Measurements from ENCODE around the gene SV2B. TPM values are rescaled to one million over a fixed set of nuclear protein-coding genes. Genes with fewer than 3 reads are reported as not detected.

The SV2B gene
- total and polyA plus RNA-seq, 9 of the 15 experiments (the other 6 are each of a cell fraction or from before 2014, with no cell fraction given): 0.01 to 0.25 (median 0.11) TPM

- no peak overlapping the region for H2AFZ ChIP-seq (ENCODE audit: low read depth, low read length)
- peak; percentile 85 for ATAC-seq
- POLR2A ChIA-PET: no interaction called here
- 1% methylated on average over 11 of the region's 11 CpGs for WGBS (ENCODE audit: insufficient coverage, low coverage, missing lambda C conversion rate)
- H3K9ac ChIP-seq (ENCODE audit: insufficient read depth in 1 of 2, low read depth in 2 of 2, low read length in 2 of 2): no peak overlapping the region
- H3K27me3 ChIP-seq (ENCODE audit: control insufficient read depth in 2 of 2, insufficient read depth in 2 of 2, low read length in 2 of 2): peaks cover 5 to 18% of the 10 kb centered on the region in 2 experiments; a peak in 4 of 5 replicates
- H3K4me2 ChIP-seq (ENCODE audit: insufficient read depth, low read length): no peak overlapping the region
- no peaks in the 10 kb centered on the region for H3K79me2 ChIP-seq (ENCODE audit: control insufficient read depth, insufficient read depth, low read length)
- H3K9me3 ChIP-seq (replicated peaks; ENCODE audit: control insufficient read depth, insufficient read depth, low read depth, low read length): no peaks in the 10 kb centered on the region
- peak; percentile 97 for FAIRE-seq
- peak in 2 of 4 experiments; percentile 46 to 57 for DNase-seq (ENCODE audit: extremely low read depth in 1 of 4, low spot score in 3 of 4)
- CTCF ChIA-PET (ENCODE audit: low intra/inter-chr PET ratio): interaction anchor here (0.6 to 2.1 kb wide), 8 partner anchors 142 to 1658 kb away, joined by 3 to 25 read pairs (median 4); no protein-coding TSS in a partner anchor
- H4K20me1 ChIP-seq (replicated peaks; ENCODE audit: control insufficient read depth, insufficient read depth, low read length): 0 out of 2 replicates have a peak, but pooled peaks cover 3% of the 10 kb centered on the region
- in situ Hi-C loops (cut with MboI) (loop anchor here (5.0 kb wide), 2 partner anchors 172 to 217 kb away; no protein-coding TSS in a partner anchor), intact Hi-C loops (cut with micrococcal nuclease) (loop anchor here (1.0 to 5.0 kb wide), 3 partner anchors 87 to 216 kb away; no protein-coding TSS in a partner anchor)
- no peaks in the 10 kb centered on the region for H3K36me3 ChIP-seq (ENCODE audit: control insufficient read depth, insufficient read depth, low read length)
- H3K4me3 ChIP-seq: no peak overlapping the region
- BruUV-seq (replicated peaks): no TSS peak
- H3K4me1 ChIP-seq (replicated peaks in 1 of 2; ENCODE audit: control insufficient read depth in 2 of 2, insufficient read depth in 2 of 2, low read length in 2 of 2): no peaks in the 10 kb centered on the region
- no peak overlapping the region for H3K27ac ChIP-seq (ENCODE audit: extremely low read depth, low read depth, low read length)
- no peaks in the 10 kb centered on the region for H3K9me1 ChIP-seq (ENCODE audit: control insufficient read depth, insufficient read depth, low read length)
- TF ChIP-seq GABPB1 (CRISPR knock-in tag; IDR thresholded peaks at IDR 0.05) (0 out of 2 replicates have a peak, but pooled peaks have one; percentile 15), POLR2AphosphoS5 (IDR thresholded peaks at IDR 0.05; ENCODE audit: control insufficient read depth, insufficient read depth, low read depth, low read length) (no peak), FOXM1 (IDR thresholded peaks at IDR 0.05; ENCODE audit: low read depth) (no peak), FOXM1 (CRISPR knock-in tag; IDR thresholded peaks at IDR 0.05; ENCODE audit: low read depth) (no peak), ARID2 (IDR thresholded peaks at IDR 0.05) (0 out of 2 replicates have a peak, but pooled peaks have one; percentile 22), RAD21 (CRISPR knock-in tag; conservative IDR thresholded peaks at IDR 0.05 in 1 of 2, IDR thresholded peaks at IDR 0.05 in 1 of 2) (peak; percentile 91 to 93), SRSF7 (optimal IDR thresholded peaks at IDR 0.05; ENCODE audit: low read depth, low read length) (no peak), REST (IDR thresholded peaks at IDR 0.05; ENCODE audit: borderline replicate concordance) (peak; percentile 85), REST (CRISPR knock-in tag; IDR thresholded peaks at IDR 0.05; ENCODE audit: low read depth) (no peak), ZNF57 (CRISPR knock-in tag; IDR thresholded peaks at IDR 0.05) (no peak), CHD4 (IDR thresholded peaks at IDR 0.05; ENCODE audit: insufficient read depth, insufficient replicate concordance, low read depth, low read length, poor library complexity, severe bottlenecking) (no peak), HNRNPL (IDR thresholded peaks at IDR 0.05; ENCODE audit: low read depth, low read length) (peak; percentile 28; the same call in 1 of the 2 replicates), ELF1 (tag; IDR thresholded peaks at IDR 0.05) (peak; percentile 69)
These were observed 44.3 kb upstream of the SV2B start for GRCh38 chr15:91055548-91056331.

All from K562 (cell line).